GM19240 (cell line): ENCODE data around the gene BCKDHA.
"Not testable (repeated sequence)": the region's sequence is repeated elsewhere in the genome, so short reads cannot be mapped to it uniquely, and the experiment has no call there.

Source experiments
- DNase-seq: peaks from one replicate; pipeline ENCODE4 v3.0.0; 2011; ENCODE audit warnings: low spot score; ENCODE audit not compliant: insufficient read length

The BCKDHA gene

DNA sequence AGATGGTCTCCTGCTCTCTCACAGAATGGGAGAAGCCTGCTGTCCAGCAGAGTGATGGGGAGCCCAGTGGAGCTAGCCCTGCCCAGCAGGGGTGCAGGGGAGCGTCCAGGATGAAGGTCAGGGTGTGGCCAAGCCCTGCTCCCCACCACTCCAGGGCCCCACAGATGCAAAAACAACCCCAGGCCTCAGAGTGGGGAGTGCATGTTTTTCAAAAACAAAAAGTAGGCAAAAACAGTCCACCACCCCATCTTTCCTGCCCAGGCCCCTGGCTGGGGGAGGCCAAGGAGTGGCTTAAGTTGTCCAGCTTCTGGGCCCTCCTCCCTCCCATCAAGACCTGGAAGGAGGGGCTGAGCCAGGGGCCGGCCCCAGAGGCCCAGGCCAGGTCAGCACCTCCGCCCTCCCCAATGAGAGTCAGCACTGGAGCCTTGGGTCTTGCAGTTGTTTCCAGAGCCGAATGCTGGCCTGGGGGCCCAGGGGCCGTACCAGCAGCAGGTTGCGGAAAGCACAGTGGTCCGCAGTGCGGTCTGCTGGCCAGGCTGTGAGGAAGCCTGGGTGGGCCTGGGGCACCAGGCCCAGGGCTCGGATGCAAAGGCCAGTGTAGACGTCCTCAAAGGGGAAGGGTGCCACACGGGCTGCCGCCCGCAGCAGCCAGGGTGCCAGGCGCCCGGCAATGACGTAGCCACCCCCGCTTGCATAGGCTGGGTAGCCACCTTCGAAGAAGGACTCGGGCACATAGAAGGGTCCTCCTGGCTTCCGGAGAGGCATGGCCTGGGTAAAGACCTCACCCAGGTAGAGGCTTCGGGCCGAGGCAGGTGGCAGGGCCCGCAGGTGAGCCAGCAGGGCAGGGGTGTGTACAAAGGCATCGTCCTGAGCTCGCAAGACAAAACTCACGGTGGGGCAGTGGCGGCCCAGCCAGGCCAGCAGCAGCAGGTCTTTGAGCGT lies 27.8 kb downstream of the BCKDHA start:
- DNase-seq, result no peak

DNA sequence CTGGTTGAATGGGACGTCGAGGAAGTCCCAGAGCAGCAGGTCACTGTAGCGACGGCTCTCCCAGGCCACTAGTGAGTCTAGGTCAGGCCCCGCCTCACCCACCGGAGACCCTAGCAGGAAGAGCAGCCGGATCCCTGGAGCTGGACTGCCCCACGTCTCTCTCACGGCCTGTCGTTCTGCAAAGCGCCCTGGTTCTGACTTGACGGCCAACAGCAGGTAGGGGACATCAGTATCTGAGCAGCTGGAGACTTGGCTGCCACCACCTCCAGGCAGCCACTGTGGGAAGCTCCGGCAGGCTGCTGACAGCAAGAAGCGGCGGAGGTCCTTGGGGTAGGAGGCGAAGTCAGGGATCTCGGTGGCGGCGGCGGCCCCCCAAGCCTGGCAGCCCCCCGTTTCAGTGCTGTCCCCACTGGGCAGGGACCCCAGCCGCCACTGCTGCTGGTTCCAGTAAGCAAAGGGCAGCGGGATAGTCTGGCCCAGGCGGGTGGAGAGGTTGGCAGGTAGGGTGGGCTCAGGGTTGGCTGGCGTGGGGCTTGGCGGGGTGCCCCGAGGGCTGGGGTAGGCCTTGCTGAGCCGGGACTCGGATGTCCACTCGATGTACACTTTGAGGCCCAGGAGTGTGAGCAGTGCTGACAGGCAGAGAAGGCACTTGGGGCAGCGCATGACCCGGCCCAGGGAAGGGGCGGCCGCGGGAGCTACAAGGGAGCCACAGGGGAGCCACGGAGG lies 28.7 kb downstream of the BCKDHA start:
- DNase-seq, result no peak

- DNase-seq, result peak; percentile 37
Measured at GRCh38 chr19:41426952-41427646, 29.5 kb downstream of the BCKDHA start, which contains the start of gene B3GNT8. B3GNT8 (minus strand) TSS chr19:41427374; CDS start chr19:41426778, 596 bp downstream.

- DNase-seq, result no peak
Measured at GRCh38 chr19:41427647-41428480, 30.2 kb downstream of the BCKDHA start.

- DNase-seq, result no peak
Measured at GRCh38 chr19:41428481-41428859, 30.9 kb downstream of the BCKDHA start.

GRCh38 chr19:41430922-41431321 lies 33.3 kb downstream of the BCKDHA start:
- no peak for DNase-seq

- no peak for DNase-seq
Measured at GRCh38 chr19:41431426-41432386, 34.1 kb downstream of the BCKDHA start.

- DNase-seq, result no peak
Measured at GRCh38 chr19:41433171-41433570, 35.6 kb downstream of the BCKDHA start.

DNA sequence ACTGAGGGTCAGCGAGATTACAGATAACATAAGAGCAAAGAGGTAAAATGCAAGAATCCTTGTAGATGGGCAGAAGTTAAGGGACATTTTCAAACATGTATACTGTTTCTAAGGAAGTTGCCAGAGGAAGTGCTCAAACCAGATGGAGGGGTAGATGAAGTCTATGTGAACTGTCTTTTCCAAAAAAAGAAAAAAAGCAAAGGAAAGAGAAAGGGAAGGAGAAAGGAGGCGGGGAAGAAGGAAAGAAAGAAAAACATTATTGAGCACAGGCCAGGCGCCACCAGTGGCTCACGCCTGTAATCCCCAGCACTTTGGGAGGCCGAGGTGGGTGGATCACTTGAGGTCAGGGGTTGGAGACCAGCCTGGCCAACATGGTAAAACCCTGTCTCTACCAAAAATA lies 36.8 kb downstream of the BCKDHA start:
- no peak for DNase-seq

GRCh38 chr19:41435376-41435775 lies 37.8 kb downstream of the BCKDHA start:
- not testable (repeated sequence) for DNase-seq

- no peak for DNase-seq
Measured at GRCh38 chr19:41435936-41436673, 38.5 kb downstream of the BCKDHA start.

- no peak for DNase-seq
Measured at GRCh38 chr19:41436674-41436951, 39.0 kb downstream of the BCKDHA start.

- no peak for DNase-seq
Measured at GRCh38 chr19:41437944-41438574, 40.4 kb downstream of the BCKDHA start.

DNA sequence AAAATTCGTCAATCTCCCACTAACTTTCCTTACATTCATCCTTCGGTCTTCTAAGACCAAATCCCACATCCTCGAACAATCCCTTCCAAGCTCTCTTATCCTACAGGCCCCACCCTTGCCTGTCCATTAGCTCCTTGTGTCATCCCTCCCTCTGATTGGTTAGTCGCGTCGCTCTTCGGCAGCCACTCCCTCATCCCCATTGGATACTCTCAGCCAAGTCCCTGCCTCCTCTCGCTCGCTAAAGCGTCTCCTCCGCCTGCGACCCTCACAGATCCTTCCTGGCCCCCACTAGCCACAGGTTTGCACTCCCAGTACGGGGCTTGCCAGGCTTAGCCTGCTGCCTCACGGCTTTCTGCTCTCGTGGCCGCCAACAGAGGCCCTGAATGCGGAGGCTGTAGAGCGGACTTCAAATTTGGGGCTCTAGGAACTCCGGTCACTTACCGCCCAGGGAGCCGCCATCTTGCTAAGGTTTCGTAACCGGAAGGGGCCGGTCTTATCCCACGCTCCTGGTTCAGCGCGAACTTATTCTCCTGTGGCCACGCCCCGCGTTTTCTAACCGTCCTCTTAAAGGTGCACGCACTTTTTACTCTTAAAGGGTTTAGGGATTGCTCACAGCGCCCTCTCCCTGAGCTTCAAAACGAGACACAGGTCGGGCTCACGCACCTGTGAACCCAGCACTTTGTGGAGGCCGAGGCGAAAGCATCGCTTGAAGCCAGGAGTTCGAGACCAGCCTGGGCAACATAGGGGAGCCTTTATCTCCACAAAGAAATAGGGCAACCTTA lies 42.0 kb downstream of the BCKDHA start, which contains the start of gene DMAC2:
Gene DMAC2 (minus strand): TSS at position 472 of the 782 bp plus-strand sequence. CDS start 13 bp downstream, at position 459.
- DNase-seq, result peak; percentile 96

GRCh38 chr19:41441321-41441945 lies 43.8 kb downstream of the BCKDHA start:
- no peak for DNase-seq

GRCh38 chr19:41442473-41443355 lies 45.1 kb downstream of the BCKDHA start, which contains the start of gene ERICH4:
ERICH4 (plus strand) TSS chr19:41443156; CDS start chr19:41443170, 14 bp downstream.
- no peak for DNase-seq
